Liver (tissue), 9 donors: Measurements from ENCODE around the gene ARHGEF1. TPM values are rescaled to one million over a fixed set of nuclear protein-coding genes. Genes with fewer than 3 reads are reported as not detected.

Experiments
- DNase-seq: peaks from one replicate; pipeline ENCODE4 v3.0.0-alpha.2; 2017; ENCODE audit warnings: low spot score
- H3K27ac ChIP-seq, 2 donors: one replicate each; pipeline ENCODE4 v1.7.0; 2013; ENCODE audit warnings: inconsistent platforms in 2 of 2, low read length in 2 of 2, control low read depth in 1 of 2, low read depth in 1 of 2, mild to moderate bottlenecking in 1 of 2
- H3K27me3 ChIP-seq, 4 donors: one replicate each; pipeline versions ENCODE4 v1.6.1 to v1.7.0; 2013; ENCODE audit warnings: low read length in 3 of 4, inconsistent platforms in 1 of 4, mild to moderate bottlenecking in 1 of 4, moderate library complexity in 1 of 4; ENCODE audit not compliant: control insufficient read depth in 4 of 4, insufficient read depth in 4 of 4
- H3K36me3 ChIP-seq, 4 donors: one replicate each; pipeline versions ENCODE4 v1.6.1 to v1.7.0; 2013; ENCODE audit warnings: low read length in 3 of 4, mild to moderate bottlenecking in 3 of 4, low read depth in 1 of 4, moderate library complexity in 1 of 4; ENCODE audit not compliant: control insufficient read depth in 4 of 4, insufficient read depth in 3 of 4
- H3K4me1 ChIP-seq, 4 donors: one replicate each; pipeline versions ENCODE4 v1.6.1 to v1.7.0; 2013; ENCODE audit warnings: low read length in 3 of 4, mild to moderate bottlenecking in 3 of 4, moderate library complexity in 1 of 4; ENCODE audit not compliant: control insufficient read depth in 4 of 4, insufficient read depth in 4 of 4
- H3K4me3 ChIP-seq, 3 donors: one replicate each; pipeline versions ENCODE4 v1.6.1 to v1.7.0; 2013; ENCODE audit warnings: low read length in 3 of 3, control low read depth in 1 of 3, low read depth in 1 of 3, mild to moderate bottlenecking in 1 of 3
- H3K9ac ChIP-seq, 2 donors: one replicate each; pipeline ENCODE4 v1.7.0; 2013; ENCODE audit warnings: low read length in 2 of 2, mild to moderate bottlenecking in 2 of 2, moderate library complexity in 2 of 2, control low read depth in 1 of 2, low read depth in 1 of 2
- H3K9me3 ChIP-seq, 4 donors: one replicate each; pipeline versions ENCODE4 v1.6.1 to v1.7.0; 2013; ENCODE audit warnings: low read length in 3 of 4; ENCODE audit not compliant: control insufficient read depth in 4 of 4
- ATF3 ChIP-seq: IDR thresholded peaks from 2 replicates; pipeline ENCODE4 v1.6.1; 2016; ENCODE audit warnings: antibody characterized with exemption
- CTCF ChIP-seq: fragments of 150-350 bp; IDR thresholded peaks from 2 replicates; pipeline ENCODE4 v1.5.1; 2017; ENCODE audit warnings: improper control_type of control experiment, low read depth, low read length; ENCODE audit not compliant: missing input control
- EGR1 ChIP-seq, 2 donors: IDR thresholded peaks; 2 replicates each; pipeline ENCODE4 v1.6.1; 2016 to 2018; ENCODE audit warnings: antibody characterized with exemption in 2 of 2, low read depth in 2 of 2
- FOXA1 ChIP-seq: IDR thresholded peaks from 2 replicates; pipeline ENCODE4 v1.6.1; 2016; ENCODE audit warnings: antibody characterized with exemption
- FOXA2 ChIP-seq: IDR thresholded peaks from 2 replicates; pipeline ENCODE4 v1.6.1; 2016; ENCODE audit warnings: antibody characterized with exemption
- GABPA ChIP-seq, 2 donors: IDR thresholded peaks in 1 of 2; conservative IDR thresholded peaks in 1 of 2; 2 replicates each; pipeline ENCODE4 v1.6.1; 2016; ENCODE audit warnings: antibody characterized with exemption in 2 of 2, mild to moderate bottlenecking in 1 of 2, moderate library complexity in 1 of 2
- HNF4A ChIP-seq, 2 donors: conservative IDR thresholded peaks; 2 replicates each; pipeline ENCODE4 v1.6.1; 2016; ENCODE audit warnings: antibody characterized with exemption in 2 of 2, mild to moderate bottlenecking in 2 of 2
- HNF4G ChIP-seq: IDR thresholded peaks from 2 replicates; pipeline ENCODE4 v1.6.1; 2016; ENCODE audit warnings: antibody characterized with exemption
- JUND ChIP-seq, 2 donors: IDR thresholded peaks; 2 replicates each; pipeline ENCODE4 v1.6.1; 2016; ENCODE audit warnings: antibody characterized with exemption in 2 of 2
- MAX ChIP-seq: IDR thresholded peaks from 2 replicates; pipeline ENCODE4 v1.6.1; 2016; ENCODE audit warnings: antibody characterized with exemption
- NR2F2 ChIP-seq: IDR thresholded peaks from 2 replicates; pipeline ENCODE4 v1.6.1; 2016; ENCODE audit warnings: antibody characterized with exemption
- RAD21 ChIP-seq, 2 donors: IDR thresholded peaks; 2 replicates each; pipeline ENCODE4 v1.6.1; 2016; ENCODE audit warnings: antibody characterized with exemption in 2 of 2, mild to moderate bottlenecking in 2 of 2
- REST ChIP-seq: IDR thresholded peaks from 2 replicates; pipeline ENCODE4 v1.6.1; 2016; ENCODE audit warnings: antibody characterized with exemption, mild to moderate bottlenecking
- RXRA ChIP-seq, 2 donors: IDR thresholded peaks; 2 replicates each; pipeline ENCODE4 v1.6.1; 2017 to 2018; ENCODE audit warnings: antibody characterized with exemption in 2 of 2, mild to moderate bottlenecking in 1 of 2
- SP1 ChIP-seq: IDR thresholded peaks from 2 replicates; pipeline ENCODE4 v1.6.1; 2018; ENCODE audit warnings: antibody characterized with exemption, mild to moderate bottlenecking
- TAF1 ChIP-seq: conservative IDR thresholded peaks from 2 replicates; pipeline ENCODE4 v1.6.1; 2016; ENCODE audit warnings: antibody characterized with exemption, mild to moderate bottlenecking
- ZBTB33 ChIP-seq: IDR thresholded peaks from 2 replicates; pipeline ENCODE4 v1.6.1; 2016; ENCODE audit warnings: antibody characterized with exemption
- WGBS: extraction: QIAGEN DNeasy Blood & Tissue Kit; methylation state at CpG from one replicate; pipeline ENCODE4 v1.1.7; 2013; 5-methylcytosine and 5-hydroxymethylcytosine counted together
- polyA plus RNA-seq, 2 donors: library from polyadenylated mRNA; stranded (reverse) in 1 of 2; unstranded in 1 of 2; fragments of 200-250 nt in 1 of 2; fragments of >200 nt in 1 of 2; fragmentation: Nextera tagmentation in 1 of 2; extraction: Ambion mirVana in 1 of 2; gene quantifications; one replicate each; pipeline versions ENCODE4 v1.2.1 to v1.2.3, GENCODE V29; 2013 to 2015
- total RNA-seq, 2 donors: library from RNA; depleted of rRNA; stranded (reverse); fragments of >200 nt; gene quantifications; one replicate each; pipeline ENCODE4 v1.2.3, GENCODE V29; 2014
- donor health status: healthy.
- donor health status: healthy.
- donor health status: healthy.
- donor health status: healthy.
- donor health status: healthy.

The ARHGEF1 gene
- total and polyA plus RNA-seq, 4 donors = 13.2 to 30.1 (median 18.5) TPM

- H3K36me3 ChIP-seq = no peaks in the 10 kb centered on the region
- DNase-seq = no peak
- no peak overlapping the region for H3K9ac ChIP-seq
- H3K27ac ChIP-seq = no peak overlapping the region
- H3K27me3 ChIP-seq = peaks cover 0 to 17% (median 10%) of the 10 kb centered on the region in 4 donors
- no peaks in the 10 kb centered on the region for H3K9me3 ChIP-seq
- H3K4me1 ChIP-seq = peaks cover 6 to 11% (median 8%) of the 10 kb centered on the region in 4 donors
- no peak overlapping the region for H3K4me3 ChIP-seq
- TF ChIP-seq CTCF = no peak
- TF ChIP-seq NR2F2 = no peak
- TF ChIP-seq TAF1 = no peak
- no peak for TF ChIP-seq FOXA2
- no peak for TF ChIP-seq RAD21 (IDR thresholded peaks at IDR 0.05)
- TF ChIP-seq HNF4A (conservative IDR thresholded peaks at IDR 0.05) = no peak
- no peak for TF ChIP-seq RXRA (IDR thresholded peaks at IDR 0.05)
- TF ChIP-seq HNF4G = no peak
- no peak for TF ChIP-seq GABPA (IDR thresholded peaks at IDR 0.05 in 1 of 2, conservative IDR thresholded peaks at IDR 0.05 in 1 of 2)
- TF ChIP-seq JUND (IDR thresholded peaks at IDR 0.05) = no peak
- TF ChIP-seq REST = no peak
- no peak for TF ChIP-seq MAX
- no peak for TF ChIP-seq FOXA1
- no peak for TF ChIP-seq ATF3
- TF ChIP-seq EGR1 (IDR thresholded peaks at IDR 0.05; ENCODE audit: low read depth in 2 of 2) = no peak
- TF ChIP-seq SP1 = no peak
- no peak for TF ChIP-seq ZBTB33
- WGBS = 39% methylated on average over 16 of the region's 16 CpGs
Measured at GRCh38 chr19:41926763-41927496, 43.9 kb downstream of the ARHGEF1 start.
